Nephron progenitor cell (in vitro differentiated cells): ENCODE data around the gene STYXL1.
"Not testable (repeated sequence)": the region's sequence is repeated elsewhere in the genome, so short reads cannot be mapped to it uniquely, and the experiment has no call there.

ENCODE experiments used
- DNase-seq: peaks from one replicate; pipeline ENCODE4 v3.0.0; 2021
- H3K27ac Mint-ChIP-seq: 2 replicates; pipeline ENCODE4 v1.8.0; 2021; ENCODE audit warnings: mild to moderate bottlenecking, moderate library complexity, mixed read lengths
- H3K27me3 Mint-ChIP-seq: 2 replicates; pipeline ENCODE4 v1.8.0; 2021; ENCODE audit warnings: mild to moderate bottlenecking, low read depth, mixed read lengths; ENCODE audit not compliant: poor library complexity
- H3K36me3 Mint-ChIP-seq: 2 replicates; pipeline ENCODE4 v1.8.0; 2021; ENCODE audit warnings: low read depth, mixed read lengths
- H3K4me1 Mint-ChIP-seq: 2 replicates; pipeline ENCODE4 v1.8.0; 2021; ENCODE audit warnings: mixed read lengths
- H3K4me3 Mint-ChIP-seq: 2 replicates; pipeline ENCODE4 v1.8.0; 2021; ENCODE audit warnings: mild to moderate bottlenecking, moderate library complexity, mixed read lengths
- H3K9me3 Mint-ChIP-seq: 2 replicates; pipeline ENCODE4 v1.8.0; 2021; ENCODE audit warnings: mild to moderate bottlenecking, moderate library complexity, mixed read lengths
- CTCF ChIP-seq: fragments of 200-600 bp; sonication (generic); IDR thresholded peaks from 2 replicates; pipeline ENCODE4 v1.5.0; 2021; ENCODE audit warnings: antibody characterized with exemption

The STYXL1 gene

GRCh38 chr7:76048668-76048988 is 828 bp upstream of the STYXL1 start:
- Mint-ChIP-seq H3K27ac (peak overlapping the region; percentile 94), H3K4me3 (peak overlapping the region; percentile 99), H3K36me3 (peaks cover 28% of the 10 kb centered on the region), H3K9me3 (no peaks in the 10 kb centered on the region), H3K4me1 (peaks cover 43% of the 10 kb centered on the region), H3K27me3 (no peaks in the 10 kb centered on the region)
- DNase-seq, result no peak
- TF ChIP-seq CTCF, result no peak

- peak overlapping the region; percentile 99 for H3K4me3 Mint-ChIP-seq
- H3K27me3 Mint-ChIP-seq, result no peaks in the 10 kb centered on the region
- H3K4me1 Mint-ChIP-seq, result peaks cover 45% of the 10 kb centered on the region
- H3K36me3 Mint-ChIP-seq, result peaks cover 28% of the 10 kb centered on the region
- H3K9me3 Mint-ChIP-seq, result no peaks in the 10 kb centered on the region
- peak overlapping the region; percentile 99 for H3K27ac Mint-ChIP-seq
- TF ChIP-seq CTCF, result no peak
- DNase-seq, result no peak
Measured at GRCh38 chr7:76047305-76047810, 442 bp downstream of the STYXL1 start.

- Mint-ChIP-seq H3K36me3 (peaks cover 12% of the 10 kb centered on the region), H3K27me3 (no peaks in the 10 kb centered on the region), H3K4me1 (peaks cover 42% of the 10 kb centered on the region), H3K4me3 (peak overlapping the region; percentile 12), H3K9me3 (no peaks in the 10 kb centered on the region), H3K27ac (peak overlapping the region; percentile 45)
- TF ChIP-seq CTCF, result no peak
- DNase-seq, result no peak
Measured at GRCh38 chr7:76044375-76044865, 3.4 kb downstream of the STYXL1 start.

DNA sequence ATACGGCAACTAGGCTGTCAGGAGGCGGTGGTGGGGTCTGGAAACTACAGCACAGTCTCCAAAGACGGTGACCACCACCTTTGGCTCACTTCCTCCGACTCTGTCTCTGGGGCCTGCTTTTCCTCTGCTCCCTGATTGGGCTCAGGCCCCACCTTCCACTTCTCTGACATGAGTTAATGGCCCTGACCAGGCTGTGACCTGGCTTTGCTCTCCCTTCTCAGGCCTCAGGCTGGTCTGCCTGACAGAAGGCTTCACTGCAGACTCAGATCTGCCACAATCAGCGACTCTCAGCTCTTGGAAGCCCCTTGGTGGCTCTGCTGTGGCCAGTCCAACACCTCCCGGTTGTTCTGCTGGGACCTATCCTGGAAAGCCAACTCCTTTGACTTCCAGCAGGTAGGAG is 7.7 kb downstream of the STYXL1 start:
- Mint-ChIP-seq H3K4me1 (peaks cover 22% of the 10 kb centered on the region), H3K36me3 (peaks cover 7% of the 10 kb centered on the region), H3K9me3 (no peaks in the 10 kb centered on the region), H3K27ac (peak overlapping the region; percentile 42), H3K27me3 (no peaks in the 10 kb centered on the region), H3K4me3 (no peak overlapping the region)
- peak; percentile 23 for DNase-seq
- no peak for TF ChIP-seq CTCF

DNA sequence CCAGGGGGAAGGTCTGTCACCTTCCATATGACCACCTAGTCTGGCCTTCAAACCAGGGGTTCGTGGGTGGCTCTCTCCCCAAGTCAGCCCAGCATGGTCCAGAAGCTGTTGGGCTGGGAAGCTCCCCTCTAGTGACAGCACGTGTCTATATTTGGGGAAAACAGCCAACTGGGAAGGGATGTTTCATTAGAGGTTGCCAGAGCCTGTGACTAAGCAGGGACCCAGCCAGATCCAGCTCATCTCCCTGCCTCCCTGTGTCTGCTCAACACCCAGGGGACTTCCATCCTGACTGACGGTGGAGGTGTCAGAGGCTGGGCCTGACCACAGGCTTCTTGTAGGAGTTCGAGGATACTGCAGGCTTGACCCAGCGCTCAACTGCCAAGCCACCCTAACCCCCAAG is 10.5 kb downstream of the STYXL1 start:
- H3K27ac Mint-ChIP-seq, result peak overlapping the region; percentile 32
- no peaks in the 10 kb centered on the region for H3K27me3 Mint-ChIP-seq
- H3K9me3 Mint-ChIP-seq, result no peaks in the 10 kb centered on the region
- no peak for TF ChIP-seq CTCF
- H3K4me1 Mint-ChIP-seq, result peaks cover 8% of the 10 kb centered on the region
- H3K4me3 Mint-ChIP-seq, result no peak overlapping the region
- no peak for DNase-seq
- peaks cover 5% of the 10 kb centered on the region for H3K36me3 Mint-ChIP-seq

DNA sequence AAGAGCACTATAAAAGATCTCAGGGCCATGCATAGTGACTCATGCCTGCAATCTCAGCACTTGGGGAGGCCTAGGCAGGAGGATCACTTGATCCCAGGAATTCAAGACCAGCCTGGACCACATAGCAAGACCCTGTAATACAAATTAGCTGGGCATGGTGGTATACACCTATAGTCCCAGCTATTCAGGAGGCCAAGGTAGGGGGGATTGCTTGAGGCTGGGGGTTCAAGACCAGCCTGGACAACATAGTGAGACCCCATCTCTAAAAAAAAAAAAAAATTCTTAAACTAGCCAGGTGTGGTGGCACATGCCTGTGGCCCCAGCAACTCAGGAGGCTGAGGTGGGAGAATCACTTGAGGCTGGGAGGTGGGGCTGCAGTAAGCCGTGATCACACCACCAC is 15.8 kb downstream of the STYXL1 start:
- DNase-seq, result no peak
- Mint-ChIP-seq H3K27me3 (no peaks in the 10 kb centered on the region), H3K27ac (no peak overlapping the region), H3K9me3 (no peaks in the 10 kb centered on the region), H3K4me1 (no peaks in the 10 kb centered on the region), H3K36me3 (peaks cover 22% of the 10 kb centered on the region), H3K4me3 (no peak overlapping the region)
- no peak for TF ChIP-seq CTCF

DNA sequence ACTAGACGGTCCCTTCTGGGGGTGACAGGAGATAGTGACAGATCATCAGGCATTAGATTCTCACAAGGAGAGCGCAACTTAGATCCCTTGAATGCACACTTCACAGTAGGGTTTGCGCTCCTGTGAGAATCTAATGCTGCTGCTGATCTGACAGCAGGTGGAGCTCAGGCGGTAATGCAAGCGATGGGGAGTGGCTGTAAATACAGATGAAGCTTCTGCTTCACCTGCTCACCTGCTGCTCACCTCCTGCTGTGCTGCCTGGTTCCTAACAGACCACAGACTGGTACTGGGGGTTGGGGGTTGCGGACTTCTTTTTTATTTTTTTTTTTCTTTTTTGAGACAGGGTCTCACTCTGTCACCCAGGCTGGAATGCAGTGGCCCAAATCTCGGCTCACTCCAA is 18.1 kb downstream of the STYXL1 start:
- not testable (repeated sequence) for DNase-seq, H3K4me1 Mint-ChIP-seq, H3K27me3 Mint-ChIP-seq, H3K27ac Mint-ChIP-seq, H3K9me3 Mint-ChIP-seq, H3K4me3 Mint-ChIP-seq
- peaks cover 32% of the 10 kb centered on the region for H3K36me3 Mint-ChIP-seq
